Caco-2 (cell line): ENCODE measurements around the gene CHST9. TPM values are rescaled to one million over a fixed set of nuclear protein-coding genes. Genes with fewer than 3 reads are reported as not detected.

ENCODE experiments used
- BruUV-seq: library from RNA; stranded (reverse); fragments of 400-500 nt; replicated peaks from 2 replicates; lab custom pipeline; 2021; lab: Mats Ljungman, UMichigan
- CTCF ChIA-PET: fragments of 300-600 bp; sonication (Branson Sonifier 250); formaldehyde crosslinking; loops from one replicate; lab custom pipeline; 2022; ENCODE audit warnings: antibody characterized with exemption; lab: Charles Lee
- POLR2A ChIA-PET: fragments of 300-600 bp; sonication (Branson Sonifier 250); formaldehyde crosslinking; loops from one replicate; lab custom pipeline; 2022; ENCODE audit warnings: antibody characterized with exemption; lab: Charles Lee
- DNase-seq, 2 experiments: peaks; one replicate each; pipeline versions ENCODE4 v3.0.0 to v3.0.0-alpha.2; 2020 to 2022
- H3K27me3 ChIP-seq: replicated peaks from 2 replicates; pipeline ENCODE4 v1.6.0; 2011; ENCODE audit warnings: low read length; ENCODE audit not compliant: control insufficient read depth, insufficient read depth
- H3K36me3 ChIP-seq: 2 replicates; pipeline ENCODE4 v1.5.1; 2011; ENCODE audit warnings: low read length; ENCODE audit not compliant: control insufficient read depth, insufficient read depth
- H3K4me1 ChIP-seq: fragments of 250-450 bp; sonication (Bioruptor Pico); 2 replicates; pipeline ENCODE4 v1.5.1; 2020; ENCODE audit warnings: mild to moderate bottlenecking
- H3K4me3 ChIP-seq: 2 replicates; pipeline ENCODE4 v1.5.1; 2011; ENCODE audit warnings: low read depth, mild to moderate bottlenecking, control low read depth, low read length
- H3K9me3 ChIP-seq: fragments of 250-450 bp; sonication (Bioruptor Pico); 2 replicates; pipeline ENCODE4 v1.5.1; 2020; ENCODE audit warnings: mild to moderate bottlenecking, moderate library complexity
- H3K27ac Mint-ChIP-seq: one replicate; pipeline ENCODE4 v1.8.0; 2022; ENCODE audit warnings: mixed read lengths; ENCODE audit not compliant: unreplicated experiment
- H3K27me3 Mint-ChIP-seq: one replicate; pipeline ENCODE4 v1.8.0; 2022; ENCODE audit warnings: mixed read lengths; ENCODE audit not compliant: insufficient read depth, unreplicated experiment
- H3K36me3 Mint-ChIP-seq: one replicate; pipeline ENCODE4 v1.8.0; 2022; ENCODE audit warnings: mild to moderate bottlenecking, mixed read lengths; ENCODE audit not compliant: insufficient read depth, unreplicated experiment
- H3K4me1 Mint-ChIP-seq: one replicate; pipeline ENCODE4 v1.8.0; 2022; ENCODE audit warnings: low read depth, mixed read lengths; ENCODE audit not compliant: unreplicated experiment
- H3K4me3 Mint-ChIP-seq: one replicate; pipeline ENCODE4 v1.8.0; 2022; ENCODE audit warnings: mild to moderate bottlenecking, moderate library complexity, mixed read lengths; ENCODE audit not compliant: unreplicated experiment
- H3K9me3 Mint-ChIP-seq: one replicate; pipeline ENCODE4 v1.8.0; 2022; ENCODE audit warnings: mixed read lengths; ENCODE audit not compliant: unreplicated experiment
- intact Hi-C: fragments of 100-400 bp; cut with micrococcal nuclease; formaldehyde crosslinking; loops from one replicate; pipeline ENCODE4 v1.10.0; 2022; ENCODE audit not compliant: unreplicated experiment
- total RNA-seq: library from RNA; stranded (reverse); gene quantifications from 2 replicates; pipeline ENCODE4 v1.2.3, GENCODE V29; 2022
- TF ChIP-seq, protein P1 (sequence below), 2 experiments: fragments of 200-600 bp in 1 of 2; IDR thresholded peaks; 1 replicate in 1 of 2; 2 replicates in 1 of 2; pipeline versions ENCODE4 v1.5.1 to v1.8.0; 2011 to 2022; ENCODE audit warnings: antibody characterized with exemption in 1 of 2, control low read depth in 1 of 2, inconsistent platforms in 1 of 2, low read depth in 1 of 2, low read length in 1 of 2, mild to moderate bottlenecking in 1 of 2, moderate library complexity in 1 of 2; ENCODE audit not compliant: insufficient read depth in 1 of 2, severe bottlenecking in 1 of 2, unreplicated experiment in 1 of 2

CHST9 gene
- total RNA-seq, 1 experiment from 2014 or later = 26.5 TPM

DNA sequence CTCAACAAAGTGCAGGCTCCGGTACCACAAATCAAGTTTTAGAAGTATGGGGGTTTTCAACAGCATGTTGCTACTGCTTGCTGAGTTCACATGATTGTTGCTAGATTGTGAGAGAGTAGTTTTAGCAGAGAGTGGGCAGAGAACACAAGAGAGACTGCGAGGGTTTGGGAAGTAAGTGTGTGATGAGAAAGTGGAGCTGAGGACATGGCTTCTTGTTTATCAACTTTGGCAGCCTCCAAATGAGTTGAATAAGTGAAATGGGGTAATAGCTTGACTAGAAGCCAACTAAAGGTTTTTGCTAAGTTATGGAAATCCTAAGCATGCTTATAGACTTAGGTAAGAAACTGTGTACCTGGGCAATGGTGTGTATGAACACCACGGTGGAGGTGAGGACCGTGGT is 135.1 kb downstream of the CHST9 start:
- Histone ChIP-seq H3K36me3 (no peaks in the 10 kb centered on the region), H3K4me1 (no peaks in the 10 kb centered on the region), H3K4me3 (no peak overlapping the region), H3K9me3 (no peaks in the 10 kb centered on the region), H3K27me3 (no peaks in the 10 kb centered on the region)
- Mint-ChIP-seq H3K4me1 (no peaks in the 10 kb centered on the region), H3K9me3 (peaks cover 13% of the 10 kb centered on the region), H3K4me3 (no peak overlapping the region), H3K27ac (no peak overlapping the region), H3K36me3 (peaks cover 11% of the 10 kb centered on the region), H3K27me3 (no peaks in the 10 kb centered on the region)
- ChIA-PET CTCF (no interaction called here), POLR2A (no interaction called here)
- BruUV-seq = no TSS peak
- no peak for DNase-seq
- intact Hi-C loops = no loop called here
- TF ChIP-seq, protein P1, sequence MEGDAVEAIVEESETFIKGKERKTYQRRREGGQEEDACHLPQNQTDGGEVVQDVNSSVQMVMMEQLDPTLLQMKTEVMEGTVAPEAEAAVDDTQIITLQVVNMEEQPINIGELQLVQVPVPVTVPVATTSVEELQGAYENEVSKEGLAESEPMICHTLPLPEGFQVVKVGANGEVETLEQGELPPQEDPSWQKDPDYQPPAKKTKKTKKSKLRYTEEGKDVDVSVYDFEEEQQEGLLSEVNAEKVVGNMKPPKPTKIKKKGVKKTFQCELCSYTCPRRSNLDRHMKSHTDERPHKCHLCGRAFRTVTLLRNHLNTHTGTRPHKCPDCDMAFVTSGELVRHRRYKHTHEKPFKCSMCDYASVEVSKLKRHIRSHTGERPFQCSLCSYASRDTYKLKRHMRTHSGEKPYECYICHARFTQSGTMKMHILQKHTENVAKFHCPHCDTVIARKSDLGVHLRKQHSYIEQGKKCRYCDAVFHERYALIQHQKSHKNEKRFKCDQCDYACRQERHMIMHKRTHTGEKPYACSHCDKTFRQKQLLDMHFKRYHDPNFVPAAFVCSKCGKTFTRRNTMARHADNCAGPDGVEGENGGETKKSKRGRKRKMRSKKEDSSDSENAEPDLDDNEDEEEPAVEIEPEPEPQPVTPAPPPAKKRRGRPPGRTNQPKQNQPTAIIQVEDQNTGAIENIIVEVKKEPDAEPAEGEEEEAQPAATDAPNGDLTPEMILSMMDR (IDR thresholded peaks at IDR 0.05; ENCODE audit: insufficient read depth in 1 of 2, low read depth in 1 of 2, low read length in 1 of 2, severe bottlenecking in 1 of 2, unreplicated experiment in 1 of 2) = no peak

DNA sequence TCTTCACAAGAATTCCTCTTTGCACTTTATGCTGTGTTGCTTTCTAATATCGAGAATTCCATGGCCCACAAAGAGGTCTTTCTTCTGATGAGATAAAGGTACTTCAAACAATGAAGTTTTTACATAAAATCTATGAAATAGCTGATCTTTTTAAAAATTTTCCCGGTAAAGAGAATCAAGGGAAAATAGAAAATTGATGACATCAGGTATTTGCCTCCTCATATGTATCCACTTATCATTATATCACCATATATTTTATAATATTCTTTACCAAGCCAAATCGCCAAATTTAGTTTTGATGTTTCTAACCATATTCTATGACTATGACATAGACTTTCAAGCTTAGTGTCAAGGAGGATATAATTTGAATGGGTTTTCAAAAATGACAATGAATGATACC is 139.8 kb downstream of the CHST9 start:
- DNase-seq = no peak
- no peaks in the 10 kb centered on the region for H3K4me1 ChIP-seq
- no peaks in the 10 kb centered on the region for H3K36me3 ChIP-seq
- TF ChIP-seq, protein P1 (IDR thresholded peaks at IDR 0.05; ENCODE audit: insufficient read depth in 1 of 2, low read depth in 1 of 2, low read length in 1 of 2, severe bottlenecking in 1 of 2, unreplicated experiment in 1 of 2) = no peak
- Mint-ChIP-seq H3K4me3 (no peak overlapping the region), H3K9me3 (no peaks in the 10 kb centered on the region), H3K27ac (no peak overlapping the region), H3K27me3 (no peaks in the 10 kb centered on the region), H3K36me3 (peaks cover 9% of the 10 kb centered on the region), H3K4me1 (peaks cover 19% of the 10 kb centered on the region)
- ChIA-PET POLR2A (no interaction called here), CTCF (no interaction called here)
- H3K4me3 ChIP-seq = no peak overlapping the region
- BruUV-seq = no TSS peak
- no peaks in the 10 kb centered on the region for H3K27me3 ChIP-seq
- intact Hi-C loops = no loop called here
- no peaks in the 10 kb centered on the region for H3K9me3 ChIP-seq

DNA sequence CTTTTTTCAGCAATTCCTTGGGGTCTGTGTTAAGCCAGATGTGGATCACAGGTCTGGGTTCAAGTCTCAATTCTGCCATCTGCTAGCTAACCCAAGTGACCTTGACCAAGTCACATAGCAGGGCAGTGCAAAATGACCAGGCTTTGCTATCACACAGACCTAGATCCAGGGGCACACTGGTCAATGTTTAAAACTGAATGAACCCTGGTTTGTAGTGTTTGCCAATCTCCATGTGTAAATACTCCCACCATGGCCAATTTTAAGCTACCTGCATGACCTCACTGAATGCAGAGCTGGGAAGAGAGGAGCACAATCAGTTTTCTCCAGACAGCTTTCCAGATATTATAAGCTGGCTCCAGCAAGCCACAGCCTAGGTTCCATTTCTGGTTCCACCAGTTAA is 142.9 kb downstream of the CHST9 start:
- BruUV-seq = no TSS peak
- no peak for DNase-seq
- no peaks in the 10 kb centered on the region for H3K4me1 ChIP-seq
- peaks cover 5% of the 10 kb centered on the region for H3K36me3 Mint-ChIP-seq
- H3K4me3 ChIP-seq = no peak overlapping the region
- no peaks in the 10 kb centered on the region for H3K9me3 Mint-ChIP-seq
- no peak overlapping the region for H3K4me3 Mint-ChIP-seq
- H3K4me1 Mint-ChIP-seq = peaks cover 19% of the 10 kb centered on the region
- no peak overlapping the region for H3K27ac Mint-ChIP-seq
- TF ChIP-seq, protein P1 (IDR thresholded peaks at IDR 0.05; ENCODE audit: insufficient read depth in 1 of 2, low read depth in 1 of 2, low read length in 1 of 2, severe bottlenecking in 1 of 2, unreplicated experiment in 1 of 2) = no peak
- H3K9me3 ChIP-seq = no peaks in the 10 kb centered on the region
- ChIA-PET POLR2A (no interaction called here), CTCF (no interaction called here)
- H3K27me3 ChIP-seq = no peaks in the 10 kb centered on the region
- intact Hi-C loops = no loop called here
- H3K36me3 ChIP-seq = no peaks in the 10 kb centered on the region
- H3K27me3 Mint-ChIP-seq = no peaks in the 10 kb centered on the region
